SH-SY5Y (cell line): ENCODE results near the gene EPB41L2.

Source experiments
- GATA2 ChIP-seq: IDR thresholded peaks from 2 replicates; pipeline ENCODE4 v1.6.1; 2011; ENCODE audit warnings: mild to moderate bottlenecking, low read depth, low read length
- GATA3 ChIP-seq: IDR thresholded peaks from 2 replicates; pipeline ENCODE4 v1.6.1; 2011; ENCODE audit warnings: low read depth, mild to moderate bottlenecking, low read length, moderate library complexity

DNA sequence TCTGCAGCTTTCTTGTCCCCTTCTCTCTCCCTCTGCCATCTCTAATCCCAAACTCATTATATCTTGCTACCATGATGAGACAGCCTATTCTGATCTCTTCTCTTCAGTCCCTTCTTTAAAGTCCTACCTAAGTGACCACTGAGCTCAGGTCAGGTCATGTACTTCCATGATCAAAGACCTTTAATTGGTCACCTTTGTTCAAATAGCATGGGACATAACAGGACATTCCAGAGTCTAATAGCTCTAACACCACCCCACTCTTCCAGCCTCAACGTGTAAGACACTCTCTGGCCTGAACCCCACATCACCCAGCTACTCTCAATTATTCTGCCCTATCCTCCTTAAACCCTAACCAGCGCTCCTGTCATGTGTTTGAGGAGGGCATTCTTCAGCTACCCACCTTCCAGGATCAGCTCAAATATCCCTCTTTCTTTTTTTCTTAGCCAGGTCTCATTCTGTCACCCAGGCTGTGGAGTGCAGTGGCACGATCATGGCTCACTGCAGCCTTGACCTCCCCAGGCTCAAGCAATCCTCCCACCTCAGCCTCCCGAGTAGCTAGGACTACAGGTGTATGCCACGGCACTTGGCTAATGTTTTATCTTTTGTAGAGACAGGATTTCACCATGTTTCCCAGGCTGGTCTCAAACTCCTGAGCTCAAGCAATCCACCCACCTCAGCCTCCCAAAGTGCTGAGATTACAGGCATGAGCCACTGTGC, 237.9 kb downstream of the EPB41L2 start:
- TF ChIP-seq GATA2 (no peak), GATA3 (no peak)
